Fibroblast of the aortic adventitia (primary cell): Measurements from ENCODE around the gene SYMPK. TPM values are rescaled to one million over a fixed set of nuclear protein-coding genes. Genes with fewer than 3 reads are reported as not detected.
"Not testable (repeated sequence)": the region's sequence is repeated elsewhere in the genome, so short reads cannot be mapped to it uniquely, and the experiment has no call there.

Experiments used
- DNase-seq: peaks from one replicate; pipeline ENCODE4 v3.0.0-alpha.2; 2010; ENCODE audit warnings: low read depth
- H3K4me3 ChIP-seq: 2 replicates; pipeline ENCODE4 v1.5.1; 2011; ENCODE audit warnings: low read depth, mild to moderate bottlenecking, control low read depth, low read length, moderate library complexity
- total RNA-seq: library from RNA; depleted of rRNA; stranded (reverse); fragments of >200 nt; gene quantifications from 2 replicates; pipeline ENCODE4 v1.2.3, GENCODE V29; 2012; ENCODE audit warnings: low replicate concordance
- TF ChIP-seq, protein P1 (sequence below): IDR thresholded peaks from 2 replicates; pipeline ENCODE4 v1.5.1; 2011; ENCODE audit warnings: mild to moderate bottlenecking, low read length, control low read depth, inconsistent platforms; ENCODE audit not compliant: insufficient read depth

The SYMPK gene
- total RNA-seq, 1 donor = 38.1 TPM

DNA sequence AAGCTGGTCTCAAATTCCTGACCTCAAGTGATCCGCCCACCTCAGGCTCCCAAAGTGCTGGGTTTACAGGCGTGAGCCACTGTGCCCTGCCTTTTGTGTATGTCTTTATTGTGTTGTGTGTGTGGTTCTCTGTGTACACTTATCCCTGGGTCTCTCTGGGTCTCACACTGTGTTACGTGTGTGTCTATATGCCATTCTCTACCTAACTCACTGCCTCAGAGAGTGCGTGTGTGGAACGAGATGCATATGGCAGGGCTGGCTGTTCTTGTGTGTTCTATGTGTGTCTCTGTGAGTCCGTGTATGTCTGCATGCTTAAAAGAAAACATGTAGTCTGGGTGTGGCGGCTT is 11.6 kb upstream of the SYMPK start:
- DNase-seq = no peak
- TF ChIP-seq, protein P1, sequence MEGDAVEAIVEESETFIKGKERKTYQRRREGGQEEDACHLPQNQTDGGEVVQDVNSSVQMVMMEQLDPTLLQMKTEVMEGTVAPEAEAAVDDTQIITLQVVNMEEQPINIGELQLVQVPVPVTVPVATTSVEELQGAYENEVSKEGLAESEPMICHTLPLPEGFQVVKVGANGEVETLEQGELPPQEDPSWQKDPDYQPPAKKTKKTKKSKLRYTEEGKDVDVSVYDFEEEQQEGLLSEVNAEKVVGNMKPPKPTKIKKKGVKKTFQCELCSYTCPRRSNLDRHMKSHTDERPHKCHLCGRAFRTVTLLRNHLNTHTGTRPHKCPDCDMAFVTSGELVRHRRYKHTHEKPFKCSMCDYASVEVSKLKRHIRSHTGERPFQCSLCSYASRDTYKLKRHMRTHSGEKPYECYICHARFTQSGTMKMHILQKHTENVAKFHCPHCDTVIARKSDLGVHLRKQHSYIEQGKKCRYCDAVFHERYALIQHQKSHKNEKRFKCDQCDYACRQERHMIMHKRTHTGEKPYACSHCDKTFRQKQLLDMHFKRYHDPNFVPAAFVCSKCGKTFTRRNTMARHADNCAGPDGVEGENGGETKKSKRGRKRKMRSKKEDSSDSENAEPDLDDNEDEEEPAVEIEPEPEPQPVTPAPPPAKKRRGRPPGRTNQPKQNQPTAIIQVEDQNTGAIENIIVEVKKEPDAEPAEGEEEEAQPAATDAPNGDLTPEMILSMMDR = no peak
- H3K4me3 ChIP-seq = no peak overlapping the region

DNA sequence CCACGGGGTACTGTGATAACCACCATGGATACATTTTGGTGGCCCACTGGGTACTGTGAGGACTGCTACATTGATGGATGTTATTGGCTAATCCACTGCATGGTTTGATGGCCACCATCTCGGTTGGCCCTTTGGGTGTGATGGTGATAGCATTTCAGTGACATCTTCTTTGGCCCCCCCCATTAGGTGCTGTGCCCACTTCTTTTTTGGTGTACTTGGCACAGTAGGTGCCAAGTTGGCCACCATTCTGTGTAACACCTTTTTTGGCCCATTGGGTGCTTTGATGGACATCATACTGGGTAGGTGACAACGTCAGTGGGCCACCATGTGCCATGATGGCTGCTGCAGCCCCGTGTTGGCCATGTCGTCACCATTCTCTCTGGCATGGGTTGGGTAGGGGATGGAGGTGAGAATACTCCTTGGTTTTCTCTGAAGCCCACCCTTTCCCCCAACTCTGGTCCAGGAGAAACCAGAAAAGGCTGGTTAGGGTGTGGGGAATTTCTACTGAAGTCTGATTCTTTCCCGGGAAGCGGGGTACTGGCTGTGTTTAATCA is 10.3 kb upstream of the SYMPK start:
- no peak overlapping the region for H3K4me3 ChIP-seq
- TF ChIP-seq, protein P1 = no peak
- DNase-seq = no peak

DNA sequence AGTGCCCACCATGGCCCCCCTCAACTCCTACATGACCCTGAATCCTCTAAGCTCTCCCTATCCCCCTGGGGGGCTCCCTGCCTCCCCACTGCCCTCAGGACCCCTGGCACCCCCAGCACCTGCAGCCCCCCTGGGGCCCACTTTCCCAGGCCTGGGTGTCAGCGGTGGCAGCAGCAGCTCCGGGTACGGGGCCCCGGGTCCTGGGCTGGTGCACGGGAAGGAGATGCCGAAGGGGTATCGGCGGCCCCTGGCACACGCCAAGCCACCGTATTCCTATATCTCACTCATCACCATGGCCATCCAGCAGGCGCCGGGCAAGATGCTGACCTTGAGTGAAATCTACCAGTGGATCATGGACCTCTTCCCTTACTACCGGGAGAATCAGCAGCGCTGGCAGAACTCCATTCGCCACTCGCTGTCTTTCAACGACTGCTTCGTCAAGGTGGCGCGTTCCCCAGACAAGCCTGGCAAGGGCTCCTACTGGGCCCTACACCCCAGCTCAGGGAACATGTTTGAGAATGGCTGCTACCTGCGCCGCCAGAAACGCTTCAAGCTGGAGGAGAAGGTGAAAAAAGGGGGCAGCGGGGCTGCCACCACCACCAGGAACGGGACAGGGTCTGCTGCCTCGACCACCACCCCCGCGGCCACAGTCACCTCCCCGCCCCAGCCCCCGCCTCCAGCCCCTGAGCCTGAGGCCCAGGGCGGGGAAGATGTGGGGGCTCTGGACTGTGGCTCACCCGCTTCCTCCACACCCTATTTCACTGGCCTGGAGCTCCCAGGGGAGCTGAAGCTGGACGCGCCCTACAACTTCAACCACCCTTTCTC is 9.4 kb upstream of the SYMPK start:
- DNase-seq = no peak
- H3K4me3 ChIP-seq = no peak overlapping the region
- TF ChIP-seq, protein P1 = no peak

DNA sequence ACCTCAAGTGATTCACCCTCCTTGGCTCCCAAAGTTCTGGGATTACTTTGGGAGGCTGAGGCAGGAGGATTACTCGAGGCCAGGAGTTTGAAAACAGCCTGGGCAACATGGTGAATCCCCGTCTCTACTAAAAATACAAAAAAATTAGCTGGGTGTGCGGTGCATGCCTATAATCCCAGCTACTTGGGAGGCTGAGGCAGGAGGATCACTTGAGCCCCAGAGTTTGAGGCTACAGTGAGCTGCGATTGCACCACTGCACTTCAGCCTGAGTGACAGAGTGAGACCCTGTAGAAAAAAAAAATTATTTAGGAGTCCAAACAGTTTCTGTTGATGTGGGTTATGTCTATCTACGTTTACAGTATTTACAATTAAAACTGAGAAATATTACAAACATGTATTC is 7.9 kb upstream of the SYMPK start:
- TF ChIP-seq, protein P1 = no peak
- H3K4me3 ChIP-seq = no peak overlapping the region
- DNase-seq = no peak

DNA sequence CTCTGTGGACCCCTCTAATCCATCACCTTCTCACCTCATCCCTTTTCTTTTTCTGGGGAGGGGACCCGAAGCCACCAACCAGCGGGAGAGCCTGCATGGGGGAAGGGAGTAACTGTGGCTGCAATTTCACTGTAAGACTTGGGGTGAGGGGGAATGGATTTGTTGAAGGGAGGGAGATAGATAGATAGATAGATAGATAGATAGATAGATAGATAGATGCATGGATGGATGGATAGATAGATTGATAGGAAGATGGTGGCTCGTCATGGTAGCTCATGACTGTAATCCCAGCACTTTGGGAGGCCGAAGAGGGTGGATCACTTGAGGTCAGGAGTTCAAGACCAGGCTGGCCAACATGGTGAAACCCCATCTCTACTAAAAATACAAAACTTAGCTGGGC is 4.3 kb upstream of the SYMPK start:
- H3K4me3 ChIP-seq, DNase-seq: not testable (repeated sequence)

DNA sequence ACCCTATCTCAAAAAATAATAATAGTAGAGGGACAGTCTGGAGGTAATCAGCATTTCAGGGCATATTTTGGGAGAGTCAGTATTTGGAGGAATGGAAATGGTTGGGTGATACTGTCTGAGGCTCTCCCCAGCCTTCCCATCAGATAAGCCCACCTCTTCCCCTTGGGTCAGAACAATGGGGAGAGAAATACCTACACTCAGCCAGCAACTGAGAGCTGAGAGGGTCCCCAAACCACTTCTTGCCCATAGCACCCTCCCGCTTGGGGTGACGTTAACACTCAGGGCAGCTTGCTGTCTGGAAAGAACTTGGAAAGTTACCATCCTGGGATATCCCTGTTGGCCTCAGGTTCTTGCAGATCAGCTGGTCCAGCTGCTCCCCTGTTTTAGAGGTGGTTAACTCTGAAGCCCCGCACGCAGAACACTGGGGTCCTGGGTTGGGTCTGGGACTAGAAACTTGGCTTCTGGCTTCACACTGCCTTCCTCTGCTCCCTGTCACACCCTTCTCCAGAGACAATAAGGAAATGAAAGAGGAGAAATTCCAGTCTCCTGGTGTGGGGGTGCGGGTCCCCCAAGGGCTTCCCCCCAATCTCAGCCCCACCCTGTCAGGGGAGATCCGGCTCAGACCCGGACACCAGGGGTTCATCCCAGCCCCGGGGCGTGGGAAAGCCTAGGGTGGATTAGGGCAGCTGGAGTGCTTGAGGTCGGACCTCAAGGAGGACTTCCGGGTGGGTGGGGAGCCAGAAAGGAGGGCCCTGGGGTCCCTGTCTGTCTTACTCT is 3.6 kb upstream of the SYMPK start:
- TF ChIP-seq, protein P1 = no peak
- no peak for DNase-seq
- H3K4me3 ChIP-seq = no peak overlapping the region

DNA sequence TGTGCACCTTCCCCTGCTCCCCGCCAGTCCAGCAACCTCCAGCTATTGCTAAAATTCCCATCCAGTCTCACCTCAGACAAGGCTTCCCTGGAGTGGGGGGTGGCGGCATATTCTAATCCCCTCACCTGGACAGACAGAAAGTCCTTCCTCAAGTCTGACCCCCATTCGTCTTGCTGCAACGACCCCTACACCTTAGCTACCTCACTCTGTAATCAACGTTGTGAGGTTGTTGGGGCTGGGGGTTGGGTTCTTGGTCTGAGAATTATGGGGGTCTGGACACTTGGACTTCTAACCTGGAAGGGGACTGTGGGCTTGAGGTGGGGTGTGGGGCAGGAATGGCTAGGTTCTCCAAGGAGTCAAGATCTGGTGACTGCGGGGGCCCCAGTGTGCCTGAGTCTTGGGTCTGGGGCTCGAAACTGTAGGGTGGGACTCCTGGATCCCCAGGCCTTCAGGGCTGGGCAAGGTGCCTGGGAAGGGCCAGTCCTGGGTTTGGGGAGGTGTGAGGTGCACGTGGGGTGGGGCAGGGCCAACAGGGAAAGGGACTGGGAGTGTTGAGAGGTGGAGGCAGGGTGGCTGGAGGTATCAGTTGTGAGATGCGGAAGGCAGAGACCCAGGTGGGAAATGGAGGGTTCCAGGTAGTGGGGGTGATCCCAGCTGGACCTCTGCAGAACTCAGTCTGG is 2.5 kb upstream of the SYMPK start:
- TF ChIP-seq, protein P1 = no peak
- no peak for DNase-seq
- H3K4me3 ChIP-seq = no peak overlapping the region
